HG03175 (cell line): ENCODE results near the gene SLC37A1.

ENCODE experiments used
- ATAC-seq: cut with Tn5 transposase; IDR thresholded peaks from one replicate; pipeline ENCODE4 v1.9.1; 2021; ENCODE audit warnings: mild to moderate bottlenecking, moderate library complexity; ENCODE audit not compliant: unreplicated experiment

SLC37A1 gene

GRCh38 chr21:42525676-42526378 is 12.2 kb downstream of the SLC37A1 start:
- ATAC-seq = no peak

- no peak for ATAC-seq
Measured at GRCh38 chr21:42526379-42526727, 12.7 kb downstream of the SLC37A1 start.

- ATAC-seq = no peak
Measured at GRCh38 chr21:42527127-42527488, 13.5 kb downstream of the SLC37A1 start.

DNA sequence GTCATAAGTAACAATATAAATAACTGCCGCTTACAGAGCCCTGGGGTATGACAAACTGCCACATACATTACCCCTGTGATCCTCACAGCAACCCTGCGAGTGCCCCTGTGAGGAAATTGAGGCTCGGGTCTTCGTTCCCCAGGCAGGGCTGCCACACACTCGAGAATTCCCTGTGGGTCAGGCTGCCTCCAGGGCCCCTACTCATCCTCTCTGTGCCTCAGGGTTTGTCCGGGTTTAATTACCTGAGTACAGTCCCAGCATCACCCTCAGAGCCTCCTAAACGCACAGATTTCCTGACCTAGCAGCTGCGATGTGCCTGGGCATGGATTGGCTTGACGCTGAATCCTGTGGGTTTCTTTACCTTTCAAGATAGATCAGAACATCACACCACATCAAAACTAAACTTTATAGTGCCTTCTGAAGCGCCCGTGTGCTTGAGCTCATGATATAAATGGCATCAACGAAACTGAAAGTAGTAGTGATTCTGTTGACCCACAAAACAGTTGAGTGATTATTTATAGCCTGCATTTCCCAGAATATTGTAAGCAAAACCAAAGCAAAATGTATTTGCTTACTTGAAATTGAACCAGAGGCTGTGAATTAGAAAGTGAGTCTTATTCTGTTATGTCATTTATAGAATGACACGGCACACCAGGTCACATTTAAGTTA is 14.0 kb downstream of the SLC37A1 start:
- no peak for ATAC-seq

GRCh38 chr21:42530167-42530518 is 16.5 kb downstream of the SLC37A1 start:
- no peak for ATAC-seq

DNA sequence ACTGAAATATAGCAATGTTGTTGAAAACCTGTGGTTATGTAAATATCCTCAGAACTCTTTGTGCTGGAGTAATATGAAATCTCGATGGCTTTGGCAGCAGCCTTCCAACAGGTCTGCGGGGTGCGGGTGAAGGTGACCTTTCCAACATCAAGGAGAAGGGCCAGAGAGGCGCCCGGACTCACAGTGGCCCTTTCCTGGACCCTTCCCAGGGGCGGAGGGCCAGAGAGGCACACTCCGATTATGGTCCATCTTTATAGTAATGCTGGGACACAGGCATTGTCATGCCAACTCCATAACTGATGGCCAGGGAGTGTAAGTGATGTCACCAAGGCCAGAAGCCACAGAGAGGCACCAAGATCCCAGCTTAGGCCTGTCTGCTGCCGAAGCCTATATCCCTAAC is 18.1 kb downstream of the SLC37A1 start:
- no peak for ATAC-seq

- ATAC-seq = no peak
Measured at GRCh38 chr21:42532466-42533181, 19.0 kb downstream of the SLC37A1 start.

DNA sequence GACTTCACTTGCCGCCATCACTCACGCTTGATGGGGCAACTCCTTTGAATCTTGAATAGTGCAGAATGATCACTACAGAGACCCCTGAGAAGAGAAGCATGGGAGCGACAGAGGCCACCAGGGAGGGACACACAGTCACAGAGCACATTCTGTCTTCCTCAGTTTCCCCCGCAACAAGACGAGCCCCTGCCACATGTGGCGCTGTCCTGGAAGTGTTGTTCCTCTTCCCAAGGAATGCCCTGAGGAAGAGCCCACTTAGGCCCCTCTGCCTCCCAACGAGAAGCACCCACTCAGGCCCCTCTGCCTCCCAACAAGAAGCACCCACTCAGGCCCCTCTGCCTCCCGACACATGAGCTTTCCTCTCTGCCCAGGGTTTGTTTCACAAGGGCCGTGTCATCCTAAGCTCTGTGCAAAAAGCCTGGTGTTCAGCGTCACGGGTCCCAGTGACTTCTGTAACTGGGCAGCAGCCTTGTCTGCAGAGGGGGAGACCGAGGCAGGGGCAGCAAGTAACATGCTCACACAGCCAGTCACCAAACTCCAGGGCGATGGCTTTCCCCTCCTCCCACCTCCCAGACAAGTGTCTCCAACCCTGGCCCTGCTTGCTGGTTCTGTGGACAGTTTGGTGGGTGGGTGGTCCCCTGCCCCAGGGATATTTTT is 19.8 kb downstream of the SLC37A1 start:
- ATAC-seq = no peak

GRCh38 chr21:42533963-42534355 is 20.3 kb downstream of the SLC37A1 start:
- no peak for ATAC-seq

- peak; percentile 44 for ATAC-seq
Measured at GRCh38 chr21:42534421-42535378, 21.0 kb downstream of the SLC37A1 start.

GRCh38 chr21:42535602-42536171 is 22.0 kb downstream of the SLC37A1 start:
- peak; percentile 61 for ATAC-seq

DNA sequence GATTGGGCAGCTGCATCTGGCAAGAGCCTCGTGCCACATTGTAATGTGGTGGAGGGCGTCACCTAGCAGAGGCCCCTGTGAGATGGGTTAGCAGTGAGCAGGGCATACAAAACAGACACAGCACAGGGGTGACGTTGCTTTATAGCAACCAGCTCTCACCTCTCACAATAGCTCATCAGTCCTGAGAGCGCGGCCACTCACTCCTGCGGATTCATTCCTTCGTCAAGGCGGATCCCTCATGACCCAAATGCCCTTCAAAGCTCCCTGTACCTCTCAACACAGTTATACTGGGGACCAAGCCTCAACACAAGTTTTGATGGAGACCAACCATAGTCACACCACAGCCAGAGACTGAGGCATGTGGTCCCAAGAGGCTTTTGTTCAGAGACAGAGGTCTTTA is 22.9 kb downstream of the SLC37A1 start:
- no peak for ATAC-seq

DNA sequence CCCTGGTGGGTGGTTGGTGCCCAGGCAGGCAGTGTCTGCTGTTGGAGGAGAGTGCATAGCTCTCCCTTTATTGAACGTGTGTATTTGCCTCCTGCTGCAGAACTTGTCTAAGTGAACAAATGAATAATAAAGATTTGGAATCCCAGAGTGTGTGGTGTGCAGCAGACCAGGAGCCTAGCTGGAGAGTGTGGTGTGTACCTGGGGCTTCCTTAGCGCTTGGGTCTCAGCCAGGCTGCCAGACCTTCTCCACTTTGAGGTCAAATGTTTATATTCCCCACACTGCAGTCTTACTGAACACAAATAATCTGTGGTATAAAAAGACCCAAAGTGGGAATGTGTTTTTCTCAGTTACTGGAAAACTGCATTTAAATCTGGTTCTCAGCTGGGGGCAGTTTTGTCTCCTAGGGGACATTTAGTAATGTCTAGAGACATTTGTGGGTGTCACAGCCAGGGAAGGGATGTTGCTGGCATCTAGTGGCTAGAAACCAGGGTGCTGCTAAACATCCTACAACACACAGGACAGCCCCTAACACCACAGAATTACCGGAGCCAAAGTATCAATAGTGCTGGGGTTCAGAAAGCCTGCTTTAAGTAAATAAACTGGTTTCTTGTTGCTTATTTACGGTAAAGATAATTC is 23.6 kb downstream of the SLC37A1 start:
- no peak for ATAC-seq

DNA sequence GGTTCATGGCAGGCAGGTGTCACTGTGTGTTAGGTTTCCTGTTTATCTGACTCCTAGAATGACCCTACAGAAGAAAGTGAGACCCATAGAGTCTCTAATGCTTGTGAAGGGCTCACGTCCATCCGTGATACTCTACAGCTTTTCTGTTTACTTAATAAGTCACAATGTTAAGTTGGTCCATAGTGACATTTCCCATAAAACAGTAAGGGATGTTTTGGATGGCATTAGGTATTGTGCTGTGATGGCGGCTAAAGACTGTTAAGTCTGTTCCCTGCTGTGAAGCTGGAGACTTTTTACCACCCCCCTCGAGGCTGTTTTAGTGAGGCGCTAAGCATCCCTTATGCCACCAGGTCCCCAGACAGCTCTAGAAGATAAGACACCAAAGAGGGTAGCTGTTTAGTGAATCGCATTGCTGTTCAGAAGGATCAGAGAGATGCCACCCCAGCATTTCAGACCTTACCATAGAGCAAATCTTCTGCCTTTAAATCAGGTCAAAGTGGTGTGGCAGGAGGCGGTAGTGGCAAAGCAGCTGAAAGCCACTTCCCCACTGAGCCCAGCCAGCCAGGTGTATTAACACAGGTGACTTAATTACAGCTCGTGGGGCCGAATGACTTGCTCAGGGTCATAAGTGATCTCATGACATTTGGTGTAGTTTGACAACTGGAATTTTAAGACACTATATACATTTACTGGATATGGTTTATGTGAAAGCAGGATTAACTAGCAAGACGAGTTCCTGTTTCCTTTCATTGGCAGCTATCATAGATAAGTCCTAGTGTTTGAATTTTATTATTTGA is 25.0 kb downstream of the SLC37A1 start:
- no peak for ATAC-seq

DNA sequence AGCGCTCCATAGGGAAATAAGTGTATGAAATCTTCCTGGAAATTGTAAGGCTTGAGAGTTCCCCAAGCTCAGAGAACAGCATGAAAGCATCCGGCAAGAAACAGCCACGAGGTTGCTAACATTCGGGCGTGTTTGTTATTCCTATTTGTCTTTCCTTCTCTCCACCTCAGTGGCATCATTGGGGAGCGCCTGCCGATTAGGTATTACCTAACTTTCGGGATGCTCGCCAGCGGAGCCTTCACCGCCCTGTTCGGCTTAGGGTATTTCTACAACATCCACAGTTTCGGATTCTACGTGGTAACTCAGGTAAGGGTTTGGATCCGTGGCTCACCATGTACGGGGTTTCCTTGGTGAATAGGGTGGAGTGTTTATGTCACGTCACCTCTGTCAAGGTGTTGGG is 25.7 kb downstream of the SLC37A1 start:
- no peak for ATAC-seq

- no peak for ATAC-seq
Measured at GRCh38 chr21:42539931-42540343, 26.3 kb downstream of the SLC37A1 start.

GRCh38 chr21:42540396-42540795 is 26.7 kb downstream of the SLC37A1 start:
- ATAC-seq = no peak

- ATAC-seq = no peak
Measured at GRCh38 chr21:42541174-42541573, 27.5 kb downstream of the SLC37A1 start.

DNA sequence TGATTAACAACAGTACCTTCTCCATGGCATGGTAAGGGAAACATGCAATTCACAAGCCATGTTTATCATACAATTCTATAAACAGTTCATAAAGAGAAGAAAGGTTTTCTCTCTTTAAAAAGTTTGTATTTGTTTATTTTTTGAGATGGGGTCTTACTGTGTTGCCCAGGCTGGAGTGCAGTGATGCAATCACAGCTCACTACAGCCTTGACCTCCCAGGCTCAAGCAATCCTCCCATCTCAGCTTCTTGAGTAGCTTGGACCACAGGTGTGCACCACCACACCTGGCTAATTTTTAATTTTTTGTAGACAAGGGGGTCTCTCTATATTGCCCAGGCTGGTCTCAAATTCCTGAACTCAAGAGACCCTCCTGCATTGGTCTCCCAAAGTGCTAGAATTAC is 28.0 kb downstream of the SLC37A1 start:
- ATAC-seq = no peak
